Ectodermal cell (in vitro differentiated cells): Measurements from ENCODE around the gene GMCL1.

Source experiments
- H3K27ac ChIP-seq: 2 replicates; pipeline ENCODE4 v1.7.0; 2013; ENCODE audit warnings: mild to moderate bottlenecking, low read depth, low read length; ENCODE audit not compliant: insufficient read depth, poor library complexity, severe bottlenecking
- H3K27me3 ChIP-seq: 2 replicates; pipeline ENCODE4 v1.7.0; 2013; ENCODE audit warnings: mild to moderate bottlenecking, low read length; ENCODE audit not compliant: insufficient read depth, control insufficient read depth, poor library complexity, severe bottlenecking
- H3K36me3 ChIP-seq: one replicate; pipeline ENCODE4 v1.7.0; 2013; ENCODE audit warnings: low read length; ENCODE audit not compliant: control insufficient read depth, insufficient read depth
- H3K4me1 ChIP-seq: one replicate; pipeline ENCODE4 v1.7.0; 2013; ENCODE audit warnings: low read length; ENCODE audit not compliant: control insufficient read depth, insufficient read depth
- H3K4me3 ChIP-seq: 2 replicates; pipeline ENCODE4 v1.7.0; 2013; ENCODE audit warnings: low read depth, low read length, control low read depth; ENCODE audit not compliant: insufficient read depth
- H3K9me3 ChIP-seq: 2 replicates; pipeline ENCODE4 v1.7.0; 2013; ENCODE audit warnings: mild to moderate bottlenecking, low read length, moderate library complexity; ENCODE audit not compliant: control insufficient read depth
- WGBS, 2 experiments: methylation state at CpG; one replicate each; pipeline ENCODE4 v1.1.7; 2013; ENCODE audit warnings: missing lambda C conversion rate in 2 of 2; 5-methylcytosine and 5-hydroxymethylcytosine counted together

GMCL1 gene

DNA sequence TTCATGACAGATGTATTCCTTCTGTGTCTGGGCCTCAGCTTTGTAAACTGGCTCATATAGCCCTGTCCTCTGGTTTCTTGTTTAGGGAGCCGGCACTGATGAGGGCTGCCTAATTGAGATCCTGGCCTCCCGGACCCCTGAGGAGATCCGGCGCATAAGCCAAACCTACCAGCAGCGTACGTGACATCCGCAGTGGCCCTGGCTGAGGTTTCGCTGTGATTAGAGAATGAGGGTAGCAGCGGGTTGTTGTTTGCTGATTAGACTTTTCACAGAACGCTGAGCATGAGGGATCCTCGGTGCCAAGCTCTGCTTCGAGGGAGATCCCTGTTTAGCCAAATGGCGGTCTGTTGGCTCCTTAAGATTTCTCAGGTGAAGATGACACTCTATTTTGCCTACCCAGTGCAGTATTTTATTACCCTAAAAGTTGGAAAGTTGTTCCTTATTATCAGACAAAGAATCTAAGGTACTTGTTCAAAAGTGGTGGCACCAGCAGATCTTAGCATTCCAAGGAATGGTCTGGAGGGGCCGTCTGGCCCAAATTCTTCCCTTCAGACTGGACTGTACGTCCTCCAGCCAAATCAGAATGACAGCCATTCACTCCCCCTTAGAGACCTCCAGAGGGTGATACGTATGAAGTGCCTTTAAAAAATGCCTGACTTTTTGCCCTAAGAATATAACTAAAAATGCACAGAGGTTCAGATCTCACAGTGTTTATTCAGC lies 21.5 kb upstream of the GMCL1 start:
- Histone ChIP-seq H3K27ac (no peak overlapping the region), H3K27me3 (no peaks in the 10 kb centered on the region), H3K9me3 (no peaks in the 10 kb centered on the region), H3K4me3 (no peak overlapping the region), H3K4me1 (no peaks in the 10 kb centered on the region), H3K36me3 (no peaks in the 10 kb centered on the region)
- WGBS, 2 experiments, result 92 to 93% methylated on average over 16 of the region's 16 CpGs

DNA sequence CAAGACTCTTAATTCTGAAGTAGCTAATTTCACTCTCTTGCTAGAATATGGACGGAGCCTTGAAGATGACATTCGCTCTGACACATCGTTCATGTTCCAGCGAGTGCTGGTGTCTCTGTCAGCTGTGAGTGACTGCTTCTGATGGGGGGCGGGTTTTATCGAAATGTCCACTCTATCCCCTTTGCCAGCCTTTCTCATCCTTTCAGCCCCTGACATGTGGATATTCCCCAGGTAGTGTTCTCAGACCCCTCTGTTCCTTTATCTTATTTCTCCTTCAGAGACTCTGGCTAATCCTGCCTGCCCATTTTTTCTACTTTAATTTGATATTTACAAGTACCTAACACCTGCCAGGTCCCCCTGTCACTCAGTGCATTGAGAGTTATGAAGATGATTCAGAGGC lies 18.9 kb upstream of the GMCL1 start:
- Histone ChIP-seq H3K9me3 (no peaks in the 10 kb centered on the region), H3K4me1 (no peaks in the 10 kb centered on the region), H3K36me3 (no peaks in the 10 kb centered on the region), H3K4me3 (no peak overlapping the region), H3K27ac (no peak overlapping the region), H3K27me3 (no peaks in the 10 kb centered on the region)
- whole genome bisulfite sequencing, 2 experiments, result 95 to 96% methylated on average over 6 of the region's 6 CpGs

GRCh38 chr2:69811018-69811417 lies 18.4 kb upstream of the GMCL1 start:
- no peak overlapping the region for H3K4me3 ChIP-seq
- no peak overlapping the region for H3K27ac ChIP-seq
- no peaks in the 10 kb centered on the region for H3K9me3 ChIP-seq
- no peaks in the 10 kb centered on the region for H3K36me3 ChIP-seq
- H3K27me3 ChIP-seq, result no peaks in the 10 kb centered on the region
- WGBS, 2 experiments, result 93% methylated on average over 5 of the region's 5 CpGs
- H3K4me1 ChIP-seq, result no peaks in the 10 kb centered on the region

- H3K4me1 ChIP-seq, result no peaks in the 10 kb centered on the region
- 94% methylated on average over 3 of the region's 3 CpGs for WGBS, 2 experiments
- H3K9me3 ChIP-seq, result no peaks in the 10 kb centered on the region
- H3K27me3 ChIP-seq, result no peaks in the 10 kb centered on the region
- no peaks in the 10 kb centered on the region for H3K36me3 ChIP-seq
- no peak overlapping the region for H3K27ac ChIP-seq
- H3K4me3 ChIP-seq, result no peak overlapping the region
Measured at GRCh38 chr2:69811591-69811990, 17.9 kb upstream of the GMCL1 start.

- no peaks in the 10 kb centered on the region for H3K9me3 ChIP-seq
- no peaks in the 10 kb centered on the region for H3K4me1 ChIP-seq
- H3K4me3 ChIP-seq, result no peak overlapping the region
- 83 to 84% methylated on average over 1 of the region's 1 CpG for WGBS, 2 experiments
- no peak overlapping the region for H3K27ac ChIP-seq
- H3K36me3 ChIP-seq, result no peaks in the 10 kb centered on the region
- H3K27me3 ChIP-seq, result no peaks in the 10 kb centered on the region
Measured at GRCh38 chr2:69815717-69816116, 13.7 kb upstream of the GMCL1 start.

GRCh38 chr2:69816923-69817542 lies 12.4 kb upstream of the GMCL1 start:
- no peaks in the 10 kb centered on the region for H3K9me3 ChIP-seq
- H3K36me3 ChIP-seq, result no peaks in the 10 kb centered on the region
- H3K27me3 ChIP-seq, result no peaks in the 10 kb centered on the region
- H3K4me3 ChIP-seq, result no peak overlapping the region
- 15 to 50% methylated on average over 2 to 3 of the region's 3 CpGs for WGBS, 2 experiments
- H3K27ac ChIP-seq, result no peak overlapping the region
- H3K4me1 ChIP-seq, result no peaks in the 10 kb centered on the region

DNA sequence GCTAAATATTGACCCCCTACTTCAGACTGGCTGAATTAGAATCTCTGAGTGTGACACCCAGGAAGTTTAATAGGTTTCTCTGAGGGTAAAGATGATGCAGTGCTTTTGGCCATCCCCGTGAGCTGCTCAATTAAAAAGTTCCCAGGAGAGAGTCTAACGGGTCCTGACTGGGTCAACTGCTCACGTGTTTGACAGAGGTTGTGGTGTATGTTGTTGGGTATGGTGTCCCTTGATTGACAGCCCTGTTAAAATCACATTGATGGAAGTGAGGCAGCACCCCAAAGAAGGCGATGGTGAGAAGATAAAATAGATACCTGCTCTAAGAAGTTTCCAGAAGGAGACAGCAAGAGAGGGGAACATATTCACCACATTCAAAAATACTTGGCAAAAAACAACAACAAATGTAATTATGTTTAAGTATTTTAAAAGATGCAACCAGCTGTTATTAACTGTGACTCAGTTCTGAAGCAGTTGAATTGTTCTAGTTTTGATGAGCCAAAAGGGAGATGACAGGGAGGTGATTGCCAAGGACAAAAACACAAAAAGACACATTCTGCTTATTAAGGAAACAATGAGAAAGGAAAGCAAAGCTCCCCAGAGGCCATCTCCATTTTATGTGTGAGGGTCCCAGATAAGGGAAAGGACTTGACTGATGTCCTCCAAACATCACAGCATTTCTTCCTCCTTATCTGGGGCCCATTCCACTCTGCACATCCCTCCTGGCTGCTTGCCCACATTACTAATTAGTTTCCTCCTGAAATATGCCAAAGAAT lies 11.5 kb upstream of the GMCL1 start:
- H3K27ac ChIP-seq, result no peak overlapping the region
- H3K36me3 ChIP-seq, result no peaks in the 10 kb centered on the region
- WGBS, 2 experiments, result 86 to 89% methylated on average over 4 of the region's 4 CpGs
- H3K4me1 ChIP-seq, result no peaks in the 10 kb centered on the region
- no peaks in the 10 kb centered on the region for H3K9me3 ChIP-seq
- H3K4me3 ChIP-seq, result no peak overlapping the region
- H3K27me3 ChIP-seq, result no peaks in the 10 kb centered on the region

- Histone ChIP-seq H3K4me3 (no peak overlapping the region), H3K4me1 (no peaks in the 10 kb centered on the region), H3K27me3 (no peaks in the 10 kb centered on the region), H3K27ac (no peak overlapping the region), H3K9me3 (no peaks in the 10 kb centered on the region), H3K36me3 (no peaks in the 10 kb centered on the region)
- 93 to 94% methylated on average over 9 of the region's 9 CpGs for WGBS, 2 experiments
Measured at GRCh38 chr2:69827796-69828540, 1.5 kb upstream of the GMCL1 start.

- no peaks in the 10 kb centered on the region for H3K4me1 ChIP-seq
- peak overlapping the region; percentile 90 for H3K27ac ChIP-seq
- peak overlapping the region; percentile 92 for H3K4me3 ChIP-seq
- no peaks in the 10 kb centered on the region for H3K9me3 ChIP-seq
- H3K36me3 ChIP-seq, result no peaks in the 10 kb centered on the region
- 13 to 17% methylated on average over 7 of the region's 7 CpGs for WGBS, 2 experiments
- no peaks in the 10 kb centered on the region for H3K27me3 ChIP-seq
Measured at GRCh38 chr2:69828938-69829255, 563 bp upstream of the GMCL1 start.
